K562 (cell line): ENCODE results near the gene NXPH4. TPM values are rescaled to one million over a fixed set of nuclear protein-coding genes. Genes with fewer than 3 reads are reported as not detected.

Experiments
- ATAC-seq: fragments of 200-7000 bp; cut with Tn5 transposase; 3 replicates; pipeline ENCODE4 v1.9.1; 2020; ENCODE audit warnings: moderate library complexity
- BruUV-seq: library from RNA; stranded (reverse); fragments of 400-500 nt; replicated peaks from 2 replicates; lab custom pipeline; 2021; lab: Mats Ljungman, UMichigan
- CTCF ChIA-PET: fragments of 300-600 bp; formaldehyde crosslinking; extraction: SDS; loops from one replicate; lab custom pipeline; 2021; ENCODE audit warnings: low intra/inter-chr PET ratio; lab: Yijun Ruan, JAX
- POLR2A ChIA-PET: fragments of 300-600, 350-650 bp; sonication (Branson Sonifier 250); formaldehyde crosslinking; extraction: SDS; loops from one replicate; lab custom pipeline; 2021; ENCODE audit warnings: antibody characterized with exemption, inconsistent platforms; lab: Yijun Ruan, JAX
- DNase-seq, 4 experiments: peaks; one replicate each; pipeline versions ENCODE4 v3.0.0 to v3.0.0-alpha.2; 2011 to 2018; ENCODE audit warnings: low spot score in 3 of 4, mixed read lengths in 3 of 4; ENCODE audit errors: extremely low read depth in 1 of 4
- FAIRE-seq: peaks from 2 replicates; lab custom pipeline; 2011; peaks lifted over from hg19 to GRCh38; lab: Jason Lieb, UNC
- H2AFZ ChIP-seq: 2 replicates; pipeline ENCODE4 v1.6.0; 2011; ENCODE audit warnings: low read depth, low read length, control low read depth, inconsistent platforms
- H3K27ac ChIP-seq: fragments of 200-600 bp; 3 replicates; pipeline ENCODE4 v1.8.0; 2011; ENCODE audit warnings: low read depth, mild to moderate bottlenecking, control low read depth, inconsistent platforms, low read length, moderate library complexity, mixed read lengths; ENCODE audit errors: extremely low read depth
- H3K27me3 ChIP-seq, 2 experiments: fragments of 300-600 bp in 1 of 2; 2 replicates in 1 of 2; 3 replicates in 1 of 2; pipeline versions ENCODE4 v1.6.0 to v1.8.0; 2011; ENCODE audit warnings: inconsistent platforms in 2 of 2, low read length in 2 of 2, mild to moderate bottlenecking in 1 of 2, mixed read lengths in 1 of 2, moderate library complexity in 1 of 2; ENCODE audit not compliant: control insufficient read depth in 2 of 2, insufficient read depth in 2 of 2
- H3K36me3 ChIP-seq: fragments of 300-600 bp; 3 replicates; pipeline ENCODE4 v1.8.0; 2011; ENCODE audit warnings: mild to moderate bottlenecking, low read length, inconsistent platforms; ENCODE audit not compliant: control insufficient read depth, insufficient read depth
- H3K4me1 ChIP-seq, 2 experiments: fragments of 200-600 bp in 1 of 2; replicated peaks in 1 of 2; 2 replicates in 1 of 2; 3 replicates in 1 of 2; pipeline versions ENCODE4 v1.5.1 to v1.8.0; 2011; ENCODE audit warnings: inconsistent platforms in 2 of 2, low read length in 2 of 2, mild to moderate bottlenecking in 1 of 2, mixed read lengths in 1 of 2, moderate library complexity in 1 of 2; ENCODE audit not compliant: control insufficient read depth in 2 of 2, insufficient read depth in 2 of 2
- H3K4me2 ChIP-seq: 2 replicates; pipeline ENCODE4 v1.6.1; 2011; ENCODE audit warnings: low read length, control low read depth, inconsistent platforms, mixed read lengths; ENCODE audit not compliant: insufficient read depth
- H3K4me3 ChIP-seq: fragments of 200-600 bp; sonication (generic), shearing (Covaris generic); 2 replicates; pipeline ENCODE4 v1.5.1; 2016; ENCODE audit warnings: control low read depth, inconsistent platforms
- H3K79me2 ChIP-seq: fragments of 200-600 bp; 3 replicates; pipeline ENCODE4 v1.8.0; 2011; ENCODE audit warnings: low read length, inconsistent platforms; ENCODE audit not compliant: control insufficient read depth, insufficient read depth
- H3K9ac ChIP-seq, 2 experiments: 2 replicates each; pipeline versions ENCODE4 v1.6.0 to v1.6.1; 2011; ENCODE audit warnings: low read depth in 2 of 2, low read length in 2 of 2, control low read depth in 1 of 2, inconsistent platforms in 1 of 2, mild to moderate bottlenecking in 1 of 2, mixed read lengths in 1 of 2; ENCODE audit not compliant: insufficient read depth in 1 of 2
- H3K9me1 ChIP-seq: one replicate; pipeline ENCODE4 v1.6.0; 2011; ENCODE audit warnings: inconsistent platforms, mild to moderate bottlenecking, low read length, moderate library complexity; ENCODE audit not compliant: control insufficient read depth, insufficient read depth
- H3K9me3 ChIP-seq: replicated peaks from 2 replicates; pipeline ENCODE4 v1.5.1; 2011; ENCODE audit warnings: low read depth, low read length, inconsistent platforms; ENCODE audit not compliant: control insufficient read depth, insufficient read depth
- H4K20me1 ChIP-seq: replicated peaks from 2 replicates; pipeline ENCODE4 v1.6.1; 2011; ENCODE audit warnings: low read length, inconsistent platforms, mixed read lengths; ENCODE audit not compliant: control insufficient read depth, insufficient read depth
- ATF1 ChIP-seq, 2 experiments: fragments of 450-650 bp in 1 of 2; IDR thresholded peaks; 2 replicates each; pipeline ENCODE4 v1.6.1; 2016; ENCODE audit warnings: missing compliant biosample characterization in 1 of 2, missing genetic modification characterization in 1 of 2
- CREM ChIP-seq: IDR thresholded peaks from 2 replicates; pipeline ENCODE4 v1.6.1; 2014; ENCODE audit warnings: antibody characterized with exemption, low read depth
- DDX20 ChIP-seq: fragments of 450-650 bp; IDR thresholded peaks from 2 replicates; pipeline ENCODE4 v1.6.1; 2016; ENCODE audit warnings: missing genetic modification characterization, low read depth, mild to moderate bottlenecking, missing compliant biosample characterization, moderate library complexity
- ETV6 ChIP-seq, 3 experiments: fragments of 150-350 bp in 1 of 3; sonication (generic) in 1 of 3; formaldehyde crosslinking in 1 of 3; IDR thresholded peaks; 2 replicates each; pipeline versions ENCODE4 v1.6.1 to v1.8.0; 2014 to 2022; ENCODE audit warnings: borderline replicate concordance in 2 of 3, low read depth in 2 of 3, antibody characterized with exemption in 1 of 3, low read length in 1 of 3, mild to moderate bottlenecking in 1 of 3, missing genetic modification reagents in 1 of 3
- L3MBTL2 ChIP-seq: fragments of 450-650 bp; IDR thresholded peaks from 2 replicates; pipeline ENCODE4 v1.6.1; 2016; ENCODE audit warnings: mild to moderate bottlenecking, moderate library complexity
- NFIC ChIP-seq: fragments of 450-650 bp; IDR thresholded peaks from 2 replicates; pipeline ENCODE4 v1.6.1; 2017; ENCODE audit warnings: mild to moderate bottlenecking, inconsistent platforms
- RFX1 ChIP-seq: fragments of 450-650 bp; IDR thresholded peaks from 2 replicates; pipeline ENCODE4 v1.6.1; 2016; ENCODE audit warnings: mild to moderate bottlenecking, moderate library complexity
- XRCC4 ChIP-seq: IDR thresholded peaks from one replicate; pipeline ENCODE4 v1.6.1; 2011; ENCODE audit not compliant: insufficient read depth, insufficient read length; ENCODE audit errors: extremely low read depth
- ZNF143 ChIP-seq: sonication (generic); formaldehyde crosslinking; IDR thresholded peaks from 2 replicates; pipeline ENCODE4 v1.9.0; 2022; ENCODE audit warnings: mild to moderate bottlenecking, missing genetic modification reagents
- ZNF175 ChIP-seq: fragments of 200-800 bp; sonication (Bioruptor generic); IDR thresholded peaks from 2 replicates; pipeline ENCODE4 v1.6.1; 2016; ENCODE audit warnings: low read depth, mild to moderate bottlenecking, missing genetic modification characterization, missing compliant biosample characterization
- ZNF76 ChIP-seq: fragments of 250-450 bp; sonication (Bioruptor Pico); IDR thresholded peaks from 2 replicates; pipeline ENCODE4 v1.4.0; 2020; ENCODE audit warnings: mild to moderate bottlenecking, moderate library complexity, borderline replicate concordance
- WGBS: fragments of 100-300 bp; shearing (Covaris generic); methylation state at CpG from one replicate; pipeline ENCODE4 v1.1.6; 2016; ENCODE audit warnings: low coverage, mixed read lengths; ENCODE audit not compliant: insufficient coverage; ENCODE audit errors: missing lambda C conversion rate; 5-methylcytosine and 5-hydroxymethylcytosine counted together
- in situ Hi-C: fragments of 300-500 bp; cut with MboI; formaldehyde crosslinking; loops from 4 replicates; pipeline ENCODE4 v1.15.0; 2018; ENCODE audit warnings: inconsistent platforms, mixed read lengths
- intact Hi-C: fragments of 100-400 bp; cut with micrococcal nuclease; formaldehyde crosslinking; loops from 2 replicates; pipeline ENCODE4 v1.14.2; 2022
- polyA plus RNA-seq, 8 experiments: library from polyadenylated mRNA; depleted of rRNA in 4 of 8; stranded (reverse) in 5 of 8; unstranded in 3 of 8; fragments of >200 nt; fragmentation: Nextera tagmentation in 2 of 8; fragmentation: Illumina TruSeq in 1 of 8; extraction: Ambion mirVana in 2 of 8; extraction: Trizol in 1 of 8; gene quantifications; 2 replicates each; pipeline versions ENCODE4 v1.2.1 to v1.2.3, GENCODE V29; 2011 to 2014; ENCODE audit warnings: inconsistent platforms in 1 of 8, missing spikeins in 1 of 8
- total RNA-seq, 7 experiments: library from RNA; depleted of rRNA in 6 of 7; stranded (reverse); fragments of >200 nt in 6 of 7; fragmentation: Illumina TruSeq in 2 of 7; extraction: Trizol in 2 of 7; gene quantifications; 2 replicates each; pipeline versions ENCODE4 v1.2.1 to v1.2.3, GENCODE V29; 2011 to 2021; ENCODE audit warnings: low replicate concordance in 1 of 7
- TF ChIP-seq, protein P1 (sequence below): sonication (generic); formaldehyde crosslinking; IDR thresholded peaks from 2 replicates; pipeline ENCODE4 v1.8.0; 2022; ENCODE audit warnings: mild to moderate bottlenecking, missing genetic modification reagents
- TF ChIP-seq, protein P2 (sequence below): sonication (generic); formaldehyde crosslinking; IDR thresholded peaks from 2 replicates; pipeline ENCODE4 v1.8.0; 2022; ENCODE audit warnings: missing genetic modification reagents, mild to moderate bottlenecking, borderline replicate concordance

NXPH4 gene
- total and polyA plus RNA-seq, 9 of the 15 experiments (the other 6 are each of a cell fraction or from before 2014, with no cell fraction given), result 0.49 to 2.7 (median 1.1) TPM; not detected in 4

DNA sequence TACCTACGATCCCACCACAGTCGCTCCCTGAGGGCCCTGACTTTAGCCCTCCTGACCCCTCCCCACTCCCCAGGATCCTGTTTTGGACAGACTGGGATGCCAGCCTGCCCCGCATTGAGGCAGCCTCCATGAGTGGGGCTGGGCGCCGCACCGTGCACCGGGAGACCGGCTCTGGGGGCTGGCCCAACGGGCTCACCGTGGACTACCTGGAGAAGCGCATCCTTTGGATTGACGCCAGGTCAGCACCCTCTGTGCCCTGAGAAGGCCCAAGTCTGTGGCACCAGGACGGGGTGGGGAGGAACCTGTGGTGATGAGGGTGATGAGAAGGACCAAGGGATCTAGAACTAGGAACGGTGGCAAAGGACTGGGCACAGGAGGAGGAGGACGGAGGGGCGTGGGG is 39.2 kb upstream of the NXPH4 start:
- no peaks in the 10 kb centered on the region for H3K9me1 ChIP-seq
- no peak overlapping the region for H3K27ac ChIP-seq
- H3K79me2 ChIP-seq, result no peaks in the 10 kb centered on the region
- in situ Hi-C loops, result loop anchor here (5.0 kb wide), 3 partner anchors 55 to 160 kb away; partner anchors contain the start of gene TAC3
- POLR2A ChIA-PET, result interaction anchor here (1.4 kb wide), 1 partner anchor 20 kb away, joined by 4 read pairs; no protein-coding TSS in a partner anchor
- intact Hi-C loops, result no loop called here
- no peak for FAIRE-seq
- 24% methylated on average over 16 of the region's 16 CpGs for WGBS
- H3K4me1 ChIP-seq, result peaks cover 12 to 59% of the 10 kb centered on the region in 2 experiments; a peak in 4 of 5 replicates
- no peak for TF ChIP-seq ZNF76 (CRISPR knock-in tag)
- peak; percentile 53 for TF ChIP-seq NFIC
- BruUV-seq, result no TSS peak
- H3K27me3 ChIP-seq, result peaks cover 18 to 62% of the 10 kb centered on the region in 2 experiments; a peak in 4 of 5 replicates
- H3K36me3 ChIP-seq, result no peaks in the 10 kb centered on the region
- no peak for DNase-seq
- no peak overlapping the region for H2AFZ ChIP-seq
- H3K9ac ChIP-seq, result 0 out of 4 replicates have a peak overlapping the region, but pooled peaks of 1 of the 2 experiments have one; percentile 6
- H3K4me2 ChIP-seq, result no peak overlapping the region
- H3K9me3 ChIP-seq, result no peaks in the 10 kb centered on the region
- ATAC-seq, result no peak
- H3K4me3 ChIP-seq, result no peak overlapping the region
- CTCF ChIA-PET, result no interaction called here
- H4K20me1 ChIP-seq, result peaks cover 11% of the 10 kb centered on the region

DNA sequence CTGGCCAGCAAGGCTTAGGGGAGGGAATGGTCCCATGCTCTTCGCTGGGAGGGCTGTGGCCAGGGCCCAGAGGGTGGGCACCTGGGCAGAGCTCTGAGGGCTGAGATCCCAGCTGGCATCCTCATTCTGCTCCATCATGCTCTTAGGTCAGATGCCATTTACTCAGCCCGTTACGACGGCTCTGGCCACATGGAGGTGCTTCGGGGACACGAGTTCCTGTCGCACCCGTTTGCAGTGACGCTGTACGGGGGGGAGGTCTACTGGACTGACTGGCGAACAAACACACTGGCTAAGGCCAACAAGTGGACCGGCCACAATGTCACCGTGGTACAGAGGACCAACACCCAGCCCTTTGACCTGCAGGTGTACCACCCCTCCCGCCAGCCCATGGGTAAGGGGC is 38.4 kb upstream of the NXPH4 start:
- Histone ChIP-seq H3K36me3 (no peaks in the 10 kb centered on the region), H3K9me3 (no peaks in the 10 kb centered on the region), H3K4me2 (no peak overlapping the region), H4K20me1 (peaks cover 13% of the 10 kb centered on the region), H3K27me3 (peaks cover 18 to 56% of the 10 kb centered on the region in 2 experiments; a peak in 4 of 5 replicates), H3K9ac (0 out of 4 replicates have a peak overlapping the region, but pooled peaks of 1 of the 2 experiments have one; percentile 1), H2AFZ (0 out of 2 replicates have a peak overlapping the region, but pooled peaks have one; percentile 8), H3K27ac (no peak overlapping the region), H3K4me3 (no peak overlapping the region), H3K79me2 (no peaks in the 10 kb centered on the region), H3K9me1 (no peaks in the 10 kb centered on the region), H3K4me1 (peaks cover 12 to 58% of the 10 kb centered on the region in 2 experiments; a peak in 4 of 5 replicates)
- 8% methylated on average over 14 of the region's 14 CpGs for WGBS
- FAIRE-seq (no peak), ATAC-seq (peak; percentile 39; the same call in 2 of the 3 replicates), DNase-seq (peak in 3 of 4 experiments; percentile 40 to 47 (median 44))
- in situ Hi-C loops (loop anchor here (5.0 kb wide), 3 partner anchors 56 to 161 kb away; partner anchors contain the start of gene TAC3), intact Hi-C loops (no loop called here)
- POLR2A ChIA-PET, result interaction anchor here (0.6 to 0.9 kb wide), 2 partner anchors 170 to 356 kb away, joined by 3 to 6 read pairs; no protein-coding TSS in a partner anchor
- CTCF ChIA-PET, result no interaction called here
- BruUV-seq, result no TSS peak
- TF ChIP-seq XRCC4 (no peak), RFX1 (no peak), DDX20 (tag) (no peak), ETV6 (IDR thresholded peaks at IDR 0.05; ENCODE audit: borderline replicate concordance in 1 of 2, low read depth in 2 of 2, low read length in 1 of 2) (no peak), ETV6 (CRISPR knock-in tag; IDR thresholded peaks at IDR 0.05; ENCODE audit: borderline replicate concordance) (0 out of 2 replicates have a peak, but pooled peaks have one; percentile 55), ZNF175 (CRISPR knock-in tag) (no peak), ZNF143 (CRISPR knock-in tag) (0 out of 2 replicates have a peak, but pooled peaks have one; percentile 27), ATF1 (CRISPR knock-in tag; IDR thresholded peaks at IDR 0.05) (no peak), ATF1 (tag; IDR thresholded peaks at IDR 0.05) (peak; percentile 37), CREM (peak; percentile 41; the same call in 1 of the 2 replicates), L3MBTL2 (peak; percentile 90)
- TF ChIP-seq, protein P1, sequence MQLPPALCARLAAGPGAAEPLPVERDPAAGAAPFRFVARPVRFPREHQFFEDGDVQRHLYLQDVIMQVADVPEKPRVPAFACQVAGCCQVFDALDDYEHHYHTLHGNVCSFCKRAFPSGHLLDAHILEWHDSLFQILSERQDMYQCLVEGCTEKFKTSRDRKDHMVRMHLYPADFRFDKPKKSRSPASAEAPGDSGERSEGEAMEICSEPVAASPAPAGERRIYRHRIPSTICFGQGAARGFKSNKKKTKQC (CRISPR knock-in tag), result peak; percentile 46; the same call in 1 of the 2 replicates
- TF ChIP-seq, protein P2, sequence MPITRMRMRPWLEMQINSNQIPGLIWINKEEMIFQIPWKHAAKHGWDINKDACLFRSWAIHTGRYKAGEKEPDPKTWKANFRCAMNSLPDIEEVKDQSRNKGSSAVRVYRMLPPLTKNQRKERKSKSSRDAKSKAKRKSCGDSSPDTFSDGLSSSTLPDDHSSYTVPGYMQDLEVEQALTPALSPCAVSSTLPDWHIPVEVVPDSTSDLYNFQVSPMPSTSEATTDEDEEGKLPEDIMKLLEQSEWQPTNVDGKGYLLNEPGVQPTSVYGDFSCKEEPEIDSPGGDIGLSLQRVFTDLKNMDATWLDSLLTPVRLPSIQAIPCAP (CRISPR knock-in tag), result 0 out of 2 replicates have a peak, but pooled peaks have one; percentile 27
